Hepatocyte (in vitro differentiated cells): Measurements from ENCODE around the gene AP2S1. TPM values are rescaled to one million over a fixed set of nuclear protein-coding genes. Genes with fewer than 3 reads are reported as not detected.
A peak's percentile ranks its signal among the peaks of the same experiment; 100 is the strongest.

ENCODE experiments used
- DNase-seq: peaks from one replicate; pipeline ENCODE4 v3.0.0-alpha.2; 2016; ENCODE audit warnings: low spot score
- H2AFZ ChIP-seq: fragments of 200-600 bp; sonication (generic); 2 replicates; pipeline ENCODE4 v1.6.0; 2016; ENCODE audit warnings: antibody characterized with exemption, mild to moderate bottlenecking
- H3K27ac ChIP-seq: fragments of 200-600 bp; sonication (generic); 2 replicates; pipeline ENCODE4 v1.5.1; 2016; ENCODE audit warnings: mild to moderate bottlenecking
- H3K27me3 ChIP-seq: fragments of 200-600 bp; sonication (generic); 2 replicates; pipeline ENCODE4 v1.6.1; 2016
- H3K36me3 ChIP-seq: fragments of 200-600 bp; sonication (generic); replicated peaks from 2 replicates; pipeline ENCODE4 v1.5.1; 2016; ENCODE audit warnings: low read depth; ENCODE audit not compliant: insufficient read depth
- H3K4me1 ChIP-seq: fragments of 200-600 bp; sonication (generic); 2 replicates; pipeline ENCODE4 v1.5.1; 2016; ENCODE audit warnings: mild to moderate bottlenecking, moderate library complexity; ENCODE audit not compliant: insufficient read depth
- H3K4me2 ChIP-seq: fragments of 200-600 bp; sonication (generic); 2 replicates; pipeline ENCODE4 v1.6.0; 2016
- H3K4me3 ChIP-seq: fragments of 200-600 bp; sonication (generic); 2 replicates; pipeline ENCODE4 v1.5.1; 2016; ENCODE audit warnings: mild to moderate bottlenecking
- H3K79me2 ChIP-seq: fragments of 200-600 bp; sonication (generic); 2 replicates; pipeline ENCODE4 v1.6.0; 2017; ENCODE audit warnings: mild to moderate bottlenecking
- H3K9me2 ChIP-seq: fragments of 200-600 bp; sonication (generic); replicated peaks from 2 replicates; pipeline ENCODE4 v1.6.0; 2017; ENCODE audit warnings: mild to moderate bottlenecking; ENCODE audit not compliant: insufficient read depth
- H3K9me3 ChIP-seq: fragments of 200-600 bp; sonication (generic); 2 replicates; pipeline ENCODE4 v1.5.1; 2016; ENCODE audit warnings: low read depth, mild to moderate bottlenecking
- H4K20me1 ChIP-seq: fragments of 200-600 bp; sonication (generic); 2 replicates; pipeline ENCODE4 v1.6.0; 2016; ENCODE audit warnings: mild to moderate bottlenecking; ENCODE audit not compliant: insufficient read depth, poor library complexity, severe bottlenecking
- CTCF ChIP-seq: fragments of 200-600 bp; sonication (generic); IDR thresholded peaks from 2 replicates; pipeline ENCODE4 v1.5.1; 2016; ENCODE audit warnings: antibody characterized with exemption, mild to moderate bottlenecking; ENCODE audit not compliant: poor library complexity
- EZH2 ChIP-seq: fragments of 200-600 bp; sonication (generic); IDR thresholded peaks from 2 replicates; pipeline ENCODE4 v1.6.1; 2016; ENCODE audit warnings: antibody characterized with exemption, mild to moderate bottlenecking, borderline replicate concordance
- EZH2phosphoT487 ChIP-seq: fragments of 200-600 bp; sonication (generic); IDR thresholded peaks from one replicate; pipeline ENCODE4 v1.6.1; 2018; ENCODE audit warnings: antibody characterized with exemption, mild to moderate bottlenecking, low read depth, moderate library complexity; ENCODE audit not compliant: unreplicated experiment, severe bottlenecking
- WGBS: methylation state at CpG from one replicate; pipeline ENCODE4 v1.1.6; 2016; ENCODE audit warnings: low lambda C conversion rate; ENCODE audit errors: missing lambda C conversion rate; 5-methylcytosine and 5-hydroxymethylcytosine counted together
- polyA plus RNA-seq: library from polyadenylated mRNA; unstranded; fragments of >200 nt; fragmentation: Nextera tagmentation; extraction: Ambion mirVana; gene quantifications from 2 replicates; pipeline ENCODE4 v1.2.1, GENCODE V29; 2016
- total RNA-seq: library from RNA; depleted of rRNA; stranded (reverse); fragments of >200 nt; gene quantifications from 2 replicates; pipeline ENCODE4 v1.2.3, GENCODE V29; 2014

Gene AP2S1
- total and polyA plus RNA-seq, 2 experiments from 2014 or later: 109 to 349 TPM

- no peak for DNase-seq
- Histone ChIP-seq H3K27me3 (no peaks in the 10 kb centered on the region), H3K36me3 (no peaks in the 10 kb centered on the region), H3K4me1 (peaks cover 13% of the 10 kb centered on the region), H3K79me2 (peaks cover 99% of the 10 kb centered on the region), H4K20me1 (peaks cover 44% of the 10 kb centered on the region), H3K4me2 (no peak overlapping the region), H3K27ac (no peak overlapping the region), H3K9me3 (no peaks in the 10 kb centered on the region), H2AFZ (no peak overlapping the region), H3K9me2 (no peaks in the 10 kb centered on the region), H3K4me3 (no peak overlapping the region)
- WGBS: 65% methylated on average over 9 of the region's 9 CpGs
- TF ChIP-seq EZH2phosphoT487 (no peak), CTCF (no peak), EZH2 (no peak)
Measured at GRCh38 chr19:46878613-46879375, 28.1 kb upstream of the AP2S1 start.

- H3K4me1 ChIP-seq: no peaks in the 10 kb centered on the region
- no peaks in the 10 kb centered on the region for H3K9me2 ChIP-seq
- TF ChIP-seq CTCF (no peak), EZH2phosphoT487 (no peak), EZH2 (no peak)
- peaks cover 100% of the 10 kb centered on the region for H3K79me2 ChIP-seq
- H2AFZ ChIP-seq: no peak overlapping the region
- no peak overlapping the region for H3K4me2 ChIP-seq
- no peak overlapping the region for H3K4me3 ChIP-seq
- H3K9me3 ChIP-seq: no peaks in the 10 kb centered on the region
- no peaks in the 10 kb centered on the region for H3K27me3 ChIP-seq
- H3K36me3 ChIP-seq: no peaks in the 10 kb centered on the region
- peaks cover 52% of the 10 kb centered on the region for H4K20me1 ChIP-seq
- H3K27ac ChIP-seq: peak overlapping the region; percentile 29
- DNase-seq: no peak
- 66% methylated on average over 6 of the region's 6 CpGs for WGBS
Measured at GRCh38 chr19:46875657-46876056, 25.0 kb upstream of the AP2S1 start.

- no peak overlapping the region for H3K4me3 ChIP-seq
- peaks cover 100% of the 10 kb centered on the region for H3K79me2 ChIP-seq
- no peaks in the 10 kb centered on the region for H3K4me1 ChIP-seq
- no peaks in the 10 kb centered on the region for H3K36me3 ChIP-seq
- no peak overlapping the region for H2AFZ ChIP-seq
- H3K27me3 ChIP-seq: no peaks in the 10 kb centered on the region
- peak overlapping the region; percentile 29 for H3K27ac ChIP-seq
- H3K9me2 ChIP-seq: no peaks in the 10 kb centered on the region
- WGBS: 79% methylated on average over 4 of the region's 4 CpGs
- peaks cover 53% of the 10 kb centered on the region for H4K20me1 ChIP-seq
- no peak overlapping the region for H3K4me2 ChIP-seq
- H3K9me3 ChIP-seq: no peaks in the 10 kb centered on the region
- TF ChIP-seq EZH2phosphoT487: no peak
- no peak for TF ChIP-seq CTCF
- no peak for TF ChIP-seq EZH2
- DNase-seq: no peak
Measured at GRCh38 chr19:46875234-46875633, 24.6 kb upstream of the AP2S1 start.
